ENCODE results near the gene CLPTM1. TPM values are rescaled to one million over a fixed set of nuclear protein-coding genes. Genes with fewer than 3 reads are reported as not detected.
"Not testable (repeated sequence)": the region's sequence is repeated elsewhere in the genome, so short reads cannot be mapped to it uniquely, and the experiment has no call there.

Gene CLPTM1
- total RNA-seq, 1 experiment from 2014 or later = 82.0 TPM

DNA sequence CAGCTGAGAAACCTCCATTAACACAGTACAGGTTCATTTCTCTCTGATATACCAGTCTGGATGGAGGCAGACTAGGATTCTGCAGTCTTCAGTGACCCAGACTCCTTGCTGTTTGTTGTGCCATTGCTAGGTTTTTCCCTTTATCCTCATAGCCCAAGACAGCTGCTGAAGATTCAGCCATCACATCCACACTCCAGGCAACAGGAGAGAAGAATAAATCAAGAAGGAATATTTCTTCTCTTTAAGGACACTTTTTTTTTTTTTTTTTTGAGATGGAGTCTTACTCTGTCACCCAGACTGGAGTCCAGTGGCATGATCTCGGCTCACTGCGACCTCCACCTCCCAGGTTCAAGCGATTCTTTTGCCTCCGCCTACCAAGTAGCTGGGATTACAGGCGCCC lies 14.3 kb downstream of the CLPTM1 start:
- WGBS (ENCODE audit: extremely low coverage, insufficient read length, low lambda C conversion rate) = no CpG with 5 or more reads among the region's 5 CpGs
- H3K36me3 Mint-ChIP-seq (ENCODE audit: insufficient read depth in 1 of 3, low read depth in 3 of 3) = peaks cover 11 to 39% (median 35%) of the 10 kb centered on the region in 3 experiments; a peak in 6 of 7 replicates
- no peaks in the 10 kb centered on the region for H4K20me1 ChIP-seq (ENCODE audit: control insufficient read depth, insufficient read depth, insufficient read length)

GRCh38 chr19:44971451-44971850 lies 16.3 kb downstream of the CLPTM1 start:
- not testable (repeated sequence) for H3K79me1 ChIP-seq (ENCODE audit: insufficient read depth, low read depth, low read length, poor library complexity, severe bottlenecking); H3K9ac ChIP-seq (ENCODE audit: extremely low read depth, insufficient read length, low read length); H3K4me3 Mint-ChIP-seq; H3K27me3 ChIP-seq (ENCODE audit: insufficient read depth, low read length); H2BK120ac ChIP-seq (ENCODE audit: low read depth, low read length, poor library complexity, severe bottlenecking); H4K8ac ChIP-seq (replicated peaks; ENCODE audit: insufficient read length, low read depth, low read length); H3K56ac ChIP-seq (ENCODE audit: insufficient read length, low read depth, low read length); H4K5ac ChIP-seq (ENCODE audit: insufficient read length, low read depth, low read length); H3K27me3 Mint-ChIP-seq (ENCODE audit: low read depth); DNase-seq; H3K9me3 ChIP-seq (ENCODE audit: control insufficient read depth, low read depth, low read length); H2BK5ac ChIP-seq (ENCODE audit: insufficient read length, low read length); H3K23ac ChIP-seq (ENCODE audit: insufficient read length, low read depth, low read length); H3K4me1 ChIP-seq (ENCODE audit: insufficient read depth, low read length); H3K23me2 ChIP-seq (ENCODE audit: insufficient read length, low read depth, low read length, poor library complexity, severe bottlenecking); H3K4me1 Mint-ChIP-seq; H3K27ac Mint-ChIP-seq; H3T11ph ChIP-seq (ENCODE audit: low read length); H2BK15ac ChIP-seq (ENCODE audit: low read depth, low read length); H2BK12ac ChIP-seq (ENCODE audit: insufficient read length, low read depth, low read length); H3K14ac ChIP-seq (ENCODE audit: insufficient read depth, low read length); H3K79me2 ChIP-seq (ENCODE audit: insufficient read depth, low read length); H3K4ac ChIP-seq (ENCODE audit: low read depth, low read length); H4K91ac ChIP-seq (ENCODE audit: insufficient read length, low read depth, low read length); H3K9me3 Mint-ChIP-seq; H3K4me2 ChIP-seq (ENCODE audit: insufficient read depth, insufficient read length, low read length); H4K20me1 ChIP-seq (ENCODE audit: control insufficient read depth, insufficient read depth, insufficient read length); H3K27ac ChIP-seq (ENCODE audit: insufficient read length, low read depth, low read length); H2BK20ac ChIP-seq (ENCODE audit: low read depth, low read length, poor library complexity, severe bottlenecking); H2AK5ac ChIP-seq (ENCODE audit: insufficient read length, low read length); H3K18ac ChIP-seq (ENCODE audit: insufficient read length, low read depth, low read length); H2AFZ ChIP-seq (ENCODE audit: low read length)
- WGBS (ENCODE audit: extremely low coverage, insufficient read length, low lambda C conversion rate) = no CpG with 5 or more reads among the region's 6 CpGs
- peaks cover 9 to 42% (median 39%) of the 10 kb centered on the region in 3 experiments; a peak in 6 of 7 replicates for H3K36me3 Mint-ChIP-seq (ENCODE audit: insufficient read depth in 1 of 3, low read depth in 3 of 3)

More for the DNA sequence above, 14.3 kb downstream of the CLPTM1 start:
- H4K91ac ChIP-seq (ENCODE audit: insufficient read length, low read depth, low read length) = no peak overlapping the region
- no peak overlapping the region for H3K14ac ChIP-seq (ENCODE audit: insufficient read depth, low read length)
- Mint-ChIP-seq H3K4me1 (no peaks in the 10 kb centered on the region), H3K4me3 (no peak overlapping the region), H3K27ac (no peak overlapping the region), H3K9me3 (no peaks in the 10 kb centered on the region), H3K27me3 (ENCODE audit: low read depth) (no peaks in the 10 kb centered on the region)
- H2BK12ac ChIP-seq (ENCODE audit: insufficient read length, low read depth, low read length) = no peak overlapping the region
- no peak overlapping the region for H3K27ac ChIP-seq (ENCODE audit: insufficient read length, low read depth, low read length)
- no peaks in the 10 kb centered on the region for H3K9me3 ChIP-seq (ENCODE audit: control insufficient read depth, low read depth, low read length)
- H3K79me1 ChIP-seq (ENCODE audit: insufficient read depth, low read depth, low read length, poor library complexity, severe bottlenecking) = no peaks in the 10 kb centered on the region
- no peak for DNase-seq
- H2BK5ac ChIP-seq (ENCODE audit: insufficient read length, low read length) = no peak overlapping the region
- H3K9ac ChIP-seq (ENCODE audit: extremely low read depth, insufficient read length, low read length) = no peak overlapping the region
- H2BK20ac ChIP-seq (ENCODE audit: low read depth, low read length, poor library complexity, severe bottlenecking) = no peak overlapping the region
- TF ChIP-seq CTCF (conservative IDR thresholded peaks at IDR 0.05) = no peak
- no peaks in the 10 kb centered on the region for H3K23me2 ChIP-seq (ENCODE audit: insufficient read length, low read depth, low read length, poor library complexity, severe bottlenecking)
- H2BK120ac ChIP-seq (ENCODE audit: low read depth, low read length, poor library complexity, severe bottlenecking) = no peak overlapping the region
- no peaks in the 10 kb centered on the region for H3K79me2 ChIP-seq (ENCODE audit: insufficient read depth, low read length)
- no peak overlapping the region for H3K4ac ChIP-seq (ENCODE audit: low read depth, low read length)
- no peak overlapping the region for H4K5ac ChIP-seq (ENCODE audit: insufficient read length, low read depth, low read length)
- H3K4me2 ChIP-seq (ENCODE audit: insufficient read depth, insufficient read length, low read length) = no peak overlapping the region
- H4K8ac ChIP-seq (replicated peaks; ENCODE audit: insufficient read length, low read depth, low read length) = no peak overlapping the region
- no peaks in the 10 kb centered on the region for H3K27me3 ChIP-seq (ENCODE audit: insufficient read depth, low read length)
- H3T11ph ChIP-seq (ENCODE audit: low read length) = no peak overlapping the region
- H3K56ac ChIP-seq (ENCODE audit: insufficient read length, low read depth, low read length) = no peak overlapping the region
- no peak overlapping the region for H2AK5ac ChIP-seq (ENCODE audit: insufficient read length, low read length)
- no peak overlapping the region for H2BK15ac ChIP-seq (ENCODE audit: low read depth, low read length)
- no peaks in the 10 kb centered on the region for H3K4me1 ChIP-seq (ENCODE audit: insufficient read depth, low read length)
- no peak overlapping the region for H3K23ac ChIP-seq (ENCODE audit: insufficient read length, low read depth, low read length)
- H3K18ac ChIP-seq (ENCODE audit: insufficient read length, low read depth, low read length) = no peak overlapping the region
- H2AFZ ChIP-seq (ENCODE audit: low read length) = no peak overlapping the region
